ENCODE measurements around the gene POMP.

DNA sequence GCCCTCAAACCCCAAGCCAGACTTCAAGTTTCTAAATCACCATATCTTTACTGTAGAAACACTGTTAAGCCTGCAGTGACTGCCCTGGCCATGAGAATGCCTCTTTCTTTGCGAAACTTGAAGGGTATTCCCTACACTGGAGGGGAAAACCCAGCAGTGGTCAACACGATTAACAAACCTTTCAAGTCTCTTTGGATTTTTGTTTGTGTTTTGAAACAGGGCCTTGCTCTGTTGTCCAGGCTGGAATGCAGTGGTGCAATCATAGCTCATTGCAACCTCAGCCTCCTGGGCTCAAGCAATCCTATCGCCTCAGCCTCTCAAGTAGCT lies 17.4 kb upstream of the POMP start:
- TF ChIP-seq POLR2A (IDR thresholded peaks at IDR 0.05) = no peak
- TF ChIP-seq, protein P1, sequence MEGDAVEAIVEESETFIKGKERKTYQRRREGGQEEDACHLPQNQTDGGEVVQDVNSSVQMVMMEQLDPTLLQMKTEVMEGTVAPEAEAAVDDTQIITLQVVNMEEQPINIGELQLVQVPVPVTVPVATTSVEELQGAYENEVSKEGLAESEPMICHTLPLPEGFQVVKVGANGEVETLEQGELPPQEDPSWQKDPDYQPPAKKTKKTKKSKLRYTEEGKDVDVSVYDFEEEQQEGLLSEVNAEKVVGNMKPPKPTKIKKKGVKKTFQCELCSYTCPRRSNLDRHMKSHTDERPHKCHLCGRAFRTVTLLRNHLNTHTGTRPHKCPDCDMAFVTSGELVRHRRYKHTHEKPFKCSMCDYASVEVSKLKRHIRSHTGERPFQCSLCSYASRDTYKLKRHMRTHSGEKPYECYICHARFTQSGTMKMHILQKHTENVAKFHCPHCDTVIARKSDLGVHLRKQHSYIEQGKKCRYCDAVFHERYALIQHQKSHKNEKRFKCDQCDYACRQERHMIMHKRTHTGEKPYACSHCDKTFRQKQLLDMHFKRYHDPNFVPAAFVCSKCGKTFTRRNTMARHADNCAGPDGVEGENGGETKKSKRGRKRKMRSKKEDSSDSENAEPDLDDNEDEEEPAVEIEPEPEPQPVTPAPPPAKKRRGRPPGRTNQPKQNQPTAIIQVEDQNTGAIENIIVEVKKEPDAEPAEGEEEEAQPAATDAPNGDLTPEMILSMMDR (IDR thresholded peaks at IDR 0.05) = no peak

Measured in body of pancreas (tissue), 4 donors.